BE2C (cell line): Measurements from ENCODE around the gene POGLUT2.

ENCODE experiments used
- DNase-seq: peaks from one replicate; pipeline ENCODE4 v3.0.0-alpha.2; 2020
- H3K27me3 ChIP-seq: fragments of 250-450 bp; sonication (Bioruptor Pico); 2 replicates; pipeline ENCODE4 v1.5.1; 2020; ENCODE audit warnings: mild to moderate bottlenecking
- H3K36me3 ChIP-seq: fragments of 250-450 bp; sonication (Bioruptor Pico); 2 replicates; pipeline ENCODE4 v1.5.1; 2020; ENCODE audit warnings: mild to moderate bottlenecking
- H3K4me1 ChIP-seq: fragments of 250-450 bp; sonication (Bioruptor Pico); 2 replicates; pipeline ENCODE4 v1.5.1; 2020
- H3K4me3 ChIP-seq: 2 replicates; pipeline ENCODE4 v1.5.1; 2011; ENCODE audit warnings: low read depth, low read length
- H3K9me3 ChIP-seq: fragments of 250-450 bp; sonication (Bioruptor Pico); 2 replicates; pipeline ENCODE4 v1.5.1; 2020
- TF ChIP-seq, protein P1 (sequence below): IDR thresholded peaks from 2 replicates; pipeline ENCODE4 v1.5.1; 2012; ENCODE audit warnings: mild to moderate bottlenecking, low read depth, low read length

The POGLUT2 gene

DNA sequence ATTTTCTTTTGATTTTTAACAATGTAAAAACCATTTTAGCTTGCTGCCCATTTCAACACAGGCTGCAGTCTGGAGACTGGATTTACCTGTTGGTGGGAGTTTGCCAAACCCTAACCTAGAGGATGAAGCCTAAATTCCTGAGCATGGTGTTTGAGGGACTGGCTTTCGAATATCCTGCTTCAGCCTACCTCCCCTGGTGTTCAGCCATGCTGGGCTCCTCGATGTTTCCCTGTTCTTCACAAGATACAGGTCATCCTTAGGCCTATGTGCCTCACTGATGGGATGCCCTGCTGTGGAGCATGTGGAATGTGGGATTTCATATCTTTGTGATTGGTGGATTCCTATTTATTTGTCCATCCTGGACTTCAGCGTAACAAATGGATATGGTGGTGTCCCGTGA is 26.6 kb upstream of the POGLUT2 start:
- peaks cover 34% of the 10 kb centered on the region for H3K36me3 ChIP-seq
- no peaks in the 10 kb centered on the region for H3K9me3 ChIP-seq
- no peak overlapping the region for H3K4me3 ChIP-seq
- no peaks in the 10 kb centered on the region for H3K4me1 ChIP-seq
- TF ChIP-seq, protein P1, sequence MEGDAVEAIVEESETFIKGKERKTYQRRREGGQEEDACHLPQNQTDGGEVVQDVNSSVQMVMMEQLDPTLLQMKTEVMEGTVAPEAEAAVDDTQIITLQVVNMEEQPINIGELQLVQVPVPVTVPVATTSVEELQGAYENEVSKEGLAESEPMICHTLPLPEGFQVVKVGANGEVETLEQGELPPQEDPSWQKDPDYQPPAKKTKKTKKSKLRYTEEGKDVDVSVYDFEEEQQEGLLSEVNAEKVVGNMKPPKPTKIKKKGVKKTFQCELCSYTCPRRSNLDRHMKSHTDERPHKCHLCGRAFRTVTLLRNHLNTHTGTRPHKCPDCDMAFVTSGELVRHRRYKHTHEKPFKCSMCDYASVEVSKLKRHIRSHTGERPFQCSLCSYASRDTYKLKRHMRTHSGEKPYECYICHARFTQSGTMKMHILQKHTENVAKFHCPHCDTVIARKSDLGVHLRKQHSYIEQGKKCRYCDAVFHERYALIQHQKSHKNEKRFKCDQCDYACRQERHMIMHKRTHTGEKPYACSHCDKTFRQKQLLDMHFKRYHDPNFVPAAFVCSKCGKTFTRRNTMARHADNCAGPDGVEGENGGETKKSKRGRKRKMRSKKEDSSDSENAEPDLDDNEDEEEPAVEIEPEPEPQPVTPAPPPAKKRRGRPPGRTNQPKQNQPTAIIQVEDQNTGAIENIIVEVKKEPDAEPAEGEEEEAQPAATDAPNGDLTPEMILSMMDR: no peak
- no peaks in the 10 kb centered on the region for H3K27me3 ChIP-seq
- no peak for DNase-seq

DNA sequence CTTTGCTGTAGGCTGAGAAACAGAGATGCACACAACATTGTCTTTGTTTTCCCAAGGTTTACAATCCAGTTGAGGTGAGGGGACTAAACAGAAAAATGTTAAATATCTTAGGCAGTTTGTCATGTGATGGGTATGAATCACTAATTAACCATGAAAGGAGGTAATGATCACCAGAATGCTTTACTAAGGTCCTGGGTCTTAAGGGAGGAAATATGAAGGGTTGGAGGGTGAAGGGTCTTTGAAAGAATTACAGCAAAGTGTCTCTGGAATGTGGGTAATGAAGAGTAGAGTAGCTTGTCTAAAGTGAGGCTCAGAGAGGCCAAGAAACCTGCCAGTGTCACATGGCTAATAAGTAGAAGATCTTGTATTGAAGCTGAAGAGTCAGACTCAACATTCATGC is 19.1 kb upstream of the POGLUT2 start:
- no peaks in the 10 kb centered on the region for H3K27me3 ChIP-seq
- peaks cover 8% of the 10 kb centered on the region; the same call in 1 of the 2 replicates for H3K4me1 ChIP-seq
- no peak overlapping the region for H3K4me3 ChIP-seq
- TF ChIP-seq, protein P1: no peak
- no peak for DNase-seq
- H3K36me3 ChIP-seq: peaks cover 32% of the 10 kb centered on the region
- no peaks in the 10 kb centered on the region for H3K9me3 ChIP-seq

DNA sequence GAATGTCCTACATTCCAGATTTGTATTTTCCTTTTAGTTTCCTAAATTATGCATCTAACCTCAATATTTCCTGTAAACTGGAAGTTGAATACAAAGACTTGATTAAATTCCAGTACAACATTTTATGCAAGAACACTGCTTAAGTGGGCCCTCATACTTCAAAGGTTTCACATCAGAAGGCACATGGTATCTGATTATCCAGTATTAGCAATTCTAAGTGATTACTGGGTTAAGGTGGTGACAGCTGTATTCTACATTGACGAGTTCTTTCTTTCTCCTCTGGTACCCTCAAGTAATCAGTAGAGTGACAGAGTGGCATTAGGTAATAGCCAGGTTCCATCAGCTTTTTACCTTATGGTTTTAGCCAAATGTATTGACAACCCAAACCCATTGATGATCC is 18.5 kb upstream of the POGLUT2 start:
- Histone ChIP-seq H3K4me1 (peaks cover 8% of the 10 kb centered on the region; the same call in 1 of the 2 replicates), H3K27me3 (no peaks in the 10 kb centered on the region), H3K4me3 (no peak overlapping the region), H3K36me3 (peaks cover 25% of the 10 kb centered on the region), H3K9me3 (no peaks in the 10 kb centered on the region)
- DNase-seq: no peak
- TF ChIP-seq, protein P1: no peak

DNA sequence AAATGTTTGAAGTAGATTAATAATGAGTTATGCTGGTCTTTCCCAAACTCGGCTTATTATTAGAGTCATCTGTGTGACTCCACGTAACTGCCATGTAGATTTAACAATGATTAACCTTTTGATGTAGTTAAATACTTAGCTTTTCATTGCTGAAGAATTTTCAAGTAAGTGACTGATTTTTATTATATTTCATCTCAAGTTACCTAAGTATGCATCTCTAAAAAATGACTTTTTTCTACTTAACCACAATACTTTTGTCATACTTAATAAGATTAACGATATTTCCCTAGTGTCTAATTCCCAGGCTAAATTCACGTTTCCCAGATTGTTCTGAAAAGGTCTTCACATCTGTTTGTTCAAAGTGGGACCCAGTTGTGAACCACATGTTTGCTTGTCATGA is 17.9 kb upstream of the POGLUT2 start:
- no peaks in the 10 kb centered on the region for H3K9me3 ChIP-seq
- H3K4me1 ChIP-seq: peaks cover 8% of the 10 kb centered on the region; the same call in 1 of the 2 replicates
- TF ChIP-seq, protein P1: no peak
- H3K27me3 ChIP-seq: no peaks in the 10 kb centered on the region
- DNase-seq: no peak
- H3K36me3 ChIP-seq: peaks cover 20% of the 10 kb centered on the region
- no peak overlapping the region for H3K4me3 ChIP-seq

DNA sequence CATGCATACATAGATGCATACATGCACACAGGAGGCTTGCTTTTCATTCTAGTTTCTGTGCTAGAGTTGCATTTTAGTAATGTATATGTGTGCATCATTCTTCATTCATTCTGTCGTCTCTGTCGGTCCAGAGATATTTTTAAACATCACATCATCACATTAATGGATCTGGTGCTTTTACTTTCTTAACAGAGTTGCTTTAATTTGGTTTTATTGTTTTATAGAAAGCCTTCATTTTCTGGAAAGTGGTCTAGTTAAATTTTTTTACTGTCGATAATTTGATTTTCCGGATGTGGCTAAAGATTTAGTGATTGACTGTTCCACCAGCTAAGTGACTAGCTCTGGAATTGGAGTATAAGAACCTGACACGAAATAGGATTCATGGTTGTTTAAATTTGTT is 17.0 kb upstream of the POGLUT2 start:
- DNase-seq: no peak
- no peaks in the 10 kb centered on the region for H3K9me3 ChIP-seq
- H3K36me3 ChIP-seq: peaks cover 17% of the 10 kb centered on the region
- TF ChIP-seq, protein P1: no peak
- H3K4me1 ChIP-seq: peaks cover 8% of the 10 kb centered on the region; the same call in 1 of the 2 replicates
- H3K27me3 ChIP-seq: no peaks in the 10 kb centered on the region
- H3K4me3 ChIP-seq: no peak overlapping the region

DNA sequence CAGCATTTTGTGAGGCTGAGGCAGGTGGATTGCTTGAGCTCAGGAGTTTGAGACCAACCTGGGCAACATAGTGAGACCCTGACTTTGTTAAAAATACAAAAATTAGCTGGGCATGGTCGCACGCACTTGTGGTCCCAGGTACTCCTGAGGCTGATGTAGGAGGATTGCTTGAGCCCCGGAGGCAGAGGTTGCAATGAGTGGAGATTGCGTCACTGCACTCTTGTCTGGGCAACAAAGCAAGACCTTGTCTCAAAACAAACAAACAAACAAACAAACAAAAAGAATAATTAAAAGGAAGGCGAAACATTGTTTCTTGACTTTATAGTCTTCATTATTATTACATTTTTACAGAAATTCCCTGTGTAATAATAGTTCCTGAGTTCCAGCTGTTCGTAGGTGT is 16.0 kb upstream of the POGLUT2 start:
- DNase-seq: no peak
- Histone ChIP-seq H3K36me3 (peaks cover 17% of the 10 kb centered on the region), H3K27me3 (no peaks in the 10 kb centered on the region), H3K9me3 (no peaks in the 10 kb centered on the region), H3K4me3 (no peak overlapping the region), H3K4me1 (peaks cover 8% of the 10 kb centered on the region; the same call in 1 of the 2 replicates)
- TF ChIP-seq, protein P1: no peak
